OCI-LY3 (cell line): ENCODE data around the gene SERPINE1.

Experiments used
- CTCF ChIP-seq: fragments of 200-600, 300-600 bp; sonication (generic); IDR thresholded peaks from 2 replicates; pipeline ENCODE4 v1.5.1; 2014; ENCODE audit warnings: antibody characterized with exemption, low read length, low read depth
- EZH2phosphoT487 ChIP-seq: fragments of 200-600 bp; shearing (Covaris generic); IDR thresholded peaks from 2 replicates; pipeline ENCODE4 v1.6.1; 2018; ENCODE audit warnings: antibody characterized with exemption, mixed run types, low read depth

GRCh38 chr7:101133621-101134398 is 6.9 kb downstream of the SERPINE1 start:
- TF ChIP-seq CTCF (no peak), EZH2phosphoT487 (no peak)
